IMR-90 (cell line): ENCODE measurements around the gene TMEM132A.
A peak's percentile ranks its signal among the peaks of the same experiment; 100 is the strongest.

Experiments used
- POLR2A ChIP-seq: IDR thresholded peaks from 2 replicates; pipeline ENCODE4 v1.6.1; 2012; ENCODE audit warnings: mild to moderate bottlenecking, low read depth, low read length
- RCOR1 ChIP-seq: IDR thresholded peaks from 2 replicates; pipeline ENCODE4 v1.6.1; 2012; ENCODE audit warnings: mild to moderate bottlenecking, low read length, improper control_type of control experiment; ENCODE audit not compliant: insufficient replicate concordance
- TF ChIP-seq, protein P1 (sequence below): conservative IDR thresholded peaks from 2 replicates; pipeline ENCODE4 v1.5.1; 2012; ENCODE audit warnings: mild to moderate bottlenecking, low read depth, low read length, improper control_type of control experiment

DNA sequence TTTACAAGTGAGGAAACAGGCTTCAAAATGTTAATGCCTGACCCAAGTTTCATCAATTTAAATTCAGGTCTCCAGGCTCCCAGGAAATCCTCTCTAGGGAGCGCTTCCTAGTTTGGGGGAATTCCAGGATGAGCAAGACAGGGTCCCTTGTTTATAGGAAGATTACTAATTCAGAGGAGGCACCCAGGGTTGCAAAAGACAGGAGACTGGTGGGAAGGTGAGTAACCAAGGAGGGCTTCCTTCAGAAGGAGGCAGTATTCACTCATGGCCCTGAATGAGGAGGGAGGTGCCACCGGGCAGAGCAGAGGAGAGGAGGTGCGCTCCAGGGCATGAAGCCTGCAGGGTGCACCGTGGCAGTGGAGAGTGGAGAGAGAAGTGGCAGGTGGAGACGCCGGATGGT lies 1.6 kb downstream of the TMEM132A start:
- TF ChIP-seq RCOR1 (peak; percentile 65), POLR2A (peak; percentile 40; the same call in 1 of the 2 replicates)
- TF ChIP-seq, protein P1, sequence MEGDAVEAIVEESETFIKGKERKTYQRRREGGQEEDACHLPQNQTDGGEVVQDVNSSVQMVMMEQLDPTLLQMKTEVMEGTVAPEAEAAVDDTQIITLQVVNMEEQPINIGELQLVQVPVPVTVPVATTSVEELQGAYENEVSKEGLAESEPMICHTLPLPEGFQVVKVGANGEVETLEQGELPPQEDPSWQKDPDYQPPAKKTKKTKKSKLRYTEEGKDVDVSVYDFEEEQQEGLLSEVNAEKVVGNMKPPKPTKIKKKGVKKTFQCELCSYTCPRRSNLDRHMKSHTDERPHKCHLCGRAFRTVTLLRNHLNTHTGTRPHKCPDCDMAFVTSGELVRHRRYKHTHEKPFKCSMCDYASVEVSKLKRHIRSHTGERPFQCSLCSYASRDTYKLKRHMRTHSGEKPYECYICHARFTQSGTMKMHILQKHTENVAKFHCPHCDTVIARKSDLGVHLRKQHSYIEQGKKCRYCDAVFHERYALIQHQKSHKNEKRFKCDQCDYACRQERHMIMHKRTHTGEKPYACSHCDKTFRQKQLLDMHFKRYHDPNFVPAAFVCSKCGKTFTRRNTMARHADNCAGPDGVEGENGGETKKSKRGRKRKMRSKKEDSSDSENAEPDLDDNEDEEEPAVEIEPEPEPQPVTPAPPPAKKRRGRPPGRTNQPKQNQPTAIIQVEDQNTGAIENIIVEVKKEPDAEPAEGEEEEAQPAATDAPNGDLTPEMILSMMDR = 0 out of 2 replicates have a peak, but pooled peaks have one; percentile 18
